Loucy (cell line): Measurements from ENCODE around the gene FOXD3.
"Not testable (repeated sequence)": the region's sequence is repeated elsewhere in the genome, so short reads cannot be mapped to it uniquely, and the experiment has no call there.

Experiments
- EZH2phosphoT487 ChIP-seq: fragments of 200-600 bp; IDR thresholded peaks from 2 replicates; pipeline ENCODE4 v1.6.1; 2018; ENCODE audit warnings: antibody characterized with exemption, mild to moderate bottlenecking, moderate library complexity, borderline replicate concordance
- TF ChIP-seq, protein P1 (sequence below): fragments of 200-600 bp; sonication (generic); conservative IDR thresholded peaks from 2 replicates; pipeline ENCODE4 v1.5.1; 2014; ENCODE audit warnings: mild to moderate bottlenecking, antibody characterized with exemption, low read length

DNA sequence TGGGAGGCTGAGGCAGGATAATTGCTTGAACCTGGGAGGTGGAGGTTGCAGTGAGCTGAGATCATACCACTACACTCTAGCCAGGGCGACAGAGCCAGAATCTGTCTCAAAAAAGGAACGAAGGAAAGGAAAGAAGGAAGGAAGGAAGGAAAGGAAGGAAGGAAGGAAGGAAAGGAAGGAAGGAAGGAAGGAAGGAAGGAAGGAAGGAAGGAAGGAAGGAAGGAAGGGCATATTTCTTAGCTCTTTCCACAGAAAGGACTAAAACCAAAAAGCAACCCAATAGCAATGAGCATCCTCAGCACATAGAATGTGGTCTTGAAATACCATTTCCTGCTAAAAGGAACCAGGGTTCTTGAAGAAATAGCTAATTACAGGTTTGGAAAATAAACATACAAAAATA is 33.9 kb downstream of the FOXD3 start:
- TF ChIP-seq, protein P1, sequence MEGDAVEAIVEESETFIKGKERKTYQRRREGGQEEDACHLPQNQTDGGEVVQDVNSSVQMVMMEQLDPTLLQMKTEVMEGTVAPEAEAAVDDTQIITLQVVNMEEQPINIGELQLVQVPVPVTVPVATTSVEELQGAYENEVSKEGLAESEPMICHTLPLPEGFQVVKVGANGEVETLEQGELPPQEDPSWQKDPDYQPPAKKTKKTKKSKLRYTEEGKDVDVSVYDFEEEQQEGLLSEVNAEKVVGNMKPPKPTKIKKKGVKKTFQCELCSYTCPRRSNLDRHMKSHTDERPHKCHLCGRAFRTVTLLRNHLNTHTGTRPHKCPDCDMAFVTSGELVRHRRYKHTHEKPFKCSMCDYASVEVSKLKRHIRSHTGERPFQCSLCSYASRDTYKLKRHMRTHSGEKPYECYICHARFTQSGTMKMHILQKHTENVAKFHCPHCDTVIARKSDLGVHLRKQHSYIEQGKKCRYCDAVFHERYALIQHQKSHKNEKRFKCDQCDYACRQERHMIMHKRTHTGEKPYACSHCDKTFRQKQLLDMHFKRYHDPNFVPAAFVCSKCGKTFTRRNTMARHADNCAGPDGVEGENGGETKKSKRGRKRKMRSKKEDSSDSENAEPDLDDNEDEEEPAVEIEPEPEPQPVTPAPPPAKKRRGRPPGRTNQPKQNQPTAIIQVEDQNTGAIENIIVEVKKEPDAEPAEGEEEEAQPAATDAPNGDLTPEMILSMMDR = not testable (repeated sequence)
- TF ChIP-seq EZH2phosphoT487 = not testable (repeated sequence)
